HepG2 (cell line): ENCODE data around the gene ROS1.

ENCODE experiments used
- CTCF ChIP-seq: sonication (generic); formaldehyde crosslinking; IDR thresholded peaks from 2 replicates; pipeline ENCODE4 v1.5.0; 2020; ENCODE audit warnings: mild to moderate bottlenecking, missing genetic modification reagents, moderate library complexity
- ESRRA ChIP-seq: sonication (generic); formaldehyde crosslinking; IDR thresholded peaks from 2 replicates; pipeline ENCODE4 v1.5.1; 2020; ENCODE audit warnings: mild to moderate bottlenecking, low read depth, missing genetic modification reagents
- HDAC2 ChIP-seq: sonication (generic); formaldehyde crosslinking; IDR thresholded peaks from 2 replicates; pipeline ENCODE4 v1.4.0; 2020; ENCODE audit warnings: missing genetic modification reagents
- NBN ChIP-seq: fragments of 450-650 bp; conservative IDR thresholded peaks from 2 replicates; pipeline ENCODE4 v1.6.1; 2017
- PBX3 ChIP-seq: sonication (generic); formaldehyde crosslinking; IDR thresholded peaks from 2 replicates; pipeline ENCODE4 v1.8.1; 2023; ENCODE audit warnings: missing genetic modification reagents, inconsistent platforms, borderline replicate concordance
- SKIL ChIP-seq: sonication (generic); formaldehyde crosslinking; IDR thresholded peaks from 2 replicates; pipeline ENCODE4 v1.8.0; 2022; ENCODE audit warnings: missing genetic modification reagents, mild to moderate bottlenecking, moderate library complexity, borderline replicate concordance
- USF2 ChIP-seq, 2 experiments: sonication (generic) in 1 of 2; formaldehyde crosslinking in 1 of 2; IDR thresholded peaks; 2 replicates each; pipeline versions ENCODE4 v1.5.1 to v1.6.1; 2011 to 2020; ENCODE audit warnings: borderline replicate concordance in 1 of 2, low read depth in 1 of 2, low read length in 1 of 2, mild to moderate bottlenecking in 1 of 2, missing genetic modification reagents in 1 of 2, moderate library complexity in 1 of 2
- ZBTB21 ChIP-seq: sonication (generic); formaldehyde crosslinking; IDR thresholded peaks from 2 replicates; pipeline ENCODE4 v1.4.0; 2020; ENCODE audit warnings: missing genetic modification reagents
- ZBTB33 ChIP-seq: sonication (generic); formaldehyde crosslinking; IDR thresholded peaks from 2 replicates; pipeline ENCODE4 v1.4.0; 2020; ENCODE audit warnings: missing genetic modification reagents
- ZNF142 ChIP-seq: sonication (generic); formaldehyde crosslinking; IDR thresholded peaks from 2 replicates; pipeline ENCODE4 v1.4.0; 2020; ENCODE audit warnings: missing genetic modification reagents
- ZNF501 ChIP-seq: sonication (generic); formaldehyde crosslinking; IDR thresholded peaks from 2 replicates; pipeline ENCODE4 v1.5.1; 2020; ENCODE audit warnings: mild to moderate bottlenecking, moderate library complexity, missing genetic modification reagents
- ZNF546 ChIP-seq: sonication (generic); formaldehyde crosslinking; conservative IDR thresholded peaks from 2 replicates; pipeline ENCODE4 v1.8.1; 2023; ENCODE audit warnings: mild to moderate bottlenecking, missing genetic modification reagents
- ZNF709 ChIP-seq: sonication (generic); formaldehyde crosslinking; IDR thresholded peaks from 2 replicates; pipeline ENCODE4 v1.5.0; 2020; ENCODE audit warnings: mild to moderate bottlenecking, missing genetic modification reagents

- TF ChIP-seq SKIL (CRISPR knock-in tag) (no peak), NBN (no peak), ZNF546 (CRISPR knock-in tag) (no peak), PBX3 (CRISPR knock-in tag) (no peak), ZBTB33 (CRISPR knock-in tag) (no peak), ESRRA (no peak), ZNF142 (CRISPR knock-in tag) (no peak), ZBTB21 (no peak), CTCF (no peak), ZNF709 (no peak), ZNF501 (CRISPR knock-in tag) (no peak), HDAC2 (CRISPR knock-in tag) (no peak), USF2 (IDR thresholded peaks at IDR 0.05; ENCODE audit: low read depth, low read length) (no peak), USF2 (CRISPR knock-in tag; IDR thresholded peaks at IDR 0.05; ENCODE audit: borderline replicate concordance) (no peak)
Measured at GRCh38 chr6:117432273-117432672, 6.5 kb upstream of the ROS1 start.
